HepG2 (cell line): Measurements from ENCODE around the gene TGIF1. TPM values are rescaled to one million over a fixed set of nuclear protein-coding genes. Genes with fewer than 3 reads are reported as not detected.

Experiments
- ATAC-seq: fragments of 200-7000 bp; cut with Tn5 transposase; 3 replicates; pipeline ENCODE4 v1.9.1; 2020; ENCODE audit warnings: mild to moderate bottlenecking, moderate library complexity
- BruUV-seq: library from RNA; stranded (reverse); fragments of 400-500 nt; replicated peaks from 2 replicates; lab custom pipeline; 2021; lab: Mats Ljungman, UMichigan
- CTCF ChIA-PET: fragments of 300-600 bp; formaldehyde crosslinking; extraction: SDS; loops from one replicate; lab custom pipeline; 2021; ENCODE audit warnings: low total read pairs, inconsistent platforms, low intra/inter-chr PET ratio; lab: Yijun Ruan, JAX
- POLR2A ChIA-PET: fragments of 350-600 bp; sonication (Branson Sonifier 250); formaldehyde crosslinking; loops from one replicate; lab custom pipeline; 2020; ENCODE audit warnings: antibody characterized with exemption, inconsistent platforms; lab: Yijun Ruan, JAX
- DNase-seq: peaks from one replicate; pipeline ENCODE4 v3.0.0-alpha.2; 2015; ENCODE audit warnings: low spot score
- FAIRE-seq: peaks from 3 replicates; lab custom pipeline; 2011; peaks lifted over from hg19 to GRCh38; lab: Jason Lieb, UNC
- H2AFZ ChIP-seq: one replicate; pipeline ENCODE4 v1.6.1; 2011; ENCODE audit warnings: low read length, inconsistent platforms
- H3K27ac ChIP-seq: fragments of 300-600 bp; 3 replicates; pipeline ENCODE4 v1.8.0; 2011; ENCODE audit warnings: mixed run types, mild to moderate bottlenecking, mixed read lengths, low read length, inconsistent platforms; ENCODE audit not compliant: insufficient read depth; ENCODE audit errors: extremely low read length
- H3K27me3 ChIP-seq, 2 experiments: fragments of 200-600 bp in 1 of 2; 2 replicates in 1 of 2; 3 replicates in 1 of 2; pipeline versions ENCODE4 v1.6.0 to v1.8.0; 2011; ENCODE audit warnings: low read length in 2 of 2, mild to moderate bottlenecking in 2 of 2, moderate library complexity in 2 of 2, inconsistent platforms in 1 of 2; ENCODE audit not compliant: insufficient read depth in 2 of 2, control insufficient read depth in 1 of 2
- H3K36me3 ChIP-seq, 2 experiments: fragments of 200-600 bp in 1 of 2; replicated peaks in 1 of 2; 2 replicates in 1 of 2; 3 replicates in 1 of 2; pipeline versions ENCODE4 v1.5.1 to v1.8.0; 2011; ENCODE audit warnings: low read length in 2 of 2, inconsistent platforms in 1 of 2; ENCODE audit not compliant: insufficient read depth in 2 of 2, control insufficient read depth in 1 of 2
- H3K4me1 ChIP-seq: 2 replicates; pipeline ENCODE4 v1.5.1; 2012; ENCODE audit warnings: low read length, inconsistent platforms; ENCODE audit not compliant: insufficient read depth
- H3K4me2 ChIP-seq: 2 replicates; pipeline ENCODE4 v1.6.0; 2011; ENCODE audit warnings: low read depth, low read length, inconsistent platforms
- H3K4me3 ChIP-seq, 3 experiments: fragments of 200-600 bp in 1 of 3; sonication (generic), shearing (Covaris generic) in 1 of 3; replicated peaks in 1 of 3; 2 replicates each; pipeline ENCODE4 v1.5.1; 2011 to 2016; ENCODE audit warnings: low read length in 3 of 3, inconsistent platforms in 2 of 3, low read depth in 2 of 3, mild to moderate bottlenecking in 2 of 3, control low read depth in 1 of 3, mixed read lengths in 1 of 3; ENCODE audit not compliant: insufficient read depth in 1 of 3
- H3K79me2 ChIP-seq: one replicate; pipeline ENCODE4 v1.6.1; 2011; ENCODE audit warnings: low read length, inconsistent platforms; ENCODE audit not compliant: insufficient read depth
- H3K9ac ChIP-seq: 2 replicates; pipeline ENCODE4 v1.6.0; 2011; ENCODE audit warnings: mild to moderate bottlenecking, low read depth, low read length, inconsistent platforms; ENCODE audit not compliant: insufficient read depth
- H3K9me3 ChIP-seq: 2 replicates; pipeline ENCODE4 v1.5.1; 2012; ENCODE audit warnings: mild to moderate bottlenecking, low read length
- H4K20me1 ChIP-seq: 2 replicates; pipeline ENCODE4 v1.6.0; 2011; ENCODE audit warnings: inconsistent platforms, mild to moderate bottlenecking, low read length, moderate library complexity; ENCODE audit not compliant: insufficient read depth
- ELF4 ChIP-seq: sonication (generic); formaldehyde crosslinking; IDR thresholded peaks from 2 replicates; pipeline ENCODE4 v1.5.0; 2020; ENCODE audit warnings: missing genetic modification reagents, mild to moderate bottlenecking, moderate library complexity, borderline replicate concordance
- NONO ChIP-seq, 2 experiments: fragments of 450-650 bp in 1 of 2; sonication (generic) in 1 of 2; formaldehyde crosslinking in 1 of 2; IDR thresholded peaks in 1 of 2; conservative IDR thresholded peaks in 1 of 2; 2 replicates each; pipeline versions ENCODE4 v1.6.1 to v1.8.0; 2017 to 2022; ENCODE audit warnings: mild to moderate bottlenecking in 1 of 2, missing genetic modification reagents in 1 of 2, moderate library complexity in 1 of 2
- RFX5 ChIP-seq: IDR thresholded peaks from 2 replicates; pipeline ENCODE4 v1.6.1; 2011; ENCODE audit warnings: low read depth, low read length, improper control_type of control experiment
- SOX13 ChIP-seq, 3 experiments: fragments of 450-650 bp in 1 of 3; sonication (generic) in 1 of 3; formaldehyde crosslinking in 1 of 3; IDR thresholded peaks in 2 of 3; conservative IDR thresholded peaks in 1 of 3; 2 replicates each; pipeline versions ENCODE4 v1.5.0 to v1.6.1; 2016 to 2020; ENCODE audit warnings: antibody characterized with exemption in 1 of 3, mild to moderate bottlenecking in 1 of 3, missing compliant biosample characterization in 1 of 3, missing genetic modification reagents in 1 of 3, moderate library complexity in 1 of 3
- SPEN ChIP-seq: sonication (generic); formaldehyde crosslinking; IDR thresholded peaks from 2 replicates; pipeline ENCODE4 v1.5.1; 2020; ENCODE audit warnings: low read depth, mild to moderate bottlenecking, missing genetic modification reagents
- SRSF9 ChIP-seq: fragments of 200-400 bp; formaldehyde crosslinking; IDR thresholded peaks from 2 replicates; pipeline ENCODE4 v1.6.1; 2018; ENCODE audit warnings: borderline replicate concordance, mild to moderate bottlenecking, low read depth, low read length; ENCODE audit not compliant: insufficient read depth, poor library complexity, severe bottlenecking
- TAF15 ChIP-seq: fragments of 200-400 bp; formaldehyde crosslinking; IDR thresholded peaks from one replicate; pipeline ENCODE4 v1.6.1; 2018; ENCODE audit warnings: mild to moderate bottlenecking, low read depth, low read length; ENCODE audit not compliant: poor library complexity, severe bottlenecking
- ZNF207 ChIP-seq: fragments of 450-650 bp; IDR thresholded peaks from 2 replicates; pipeline ENCODE4 v1.6.1; 2016; ENCODE audit warnings: antibody characterized with exemption, borderline replicate concordance
- ZNF230 ChIP-seq: sonication (generic); formaldehyde crosslinking; IDR thresholded peaks from 2 replicates; pipeline ENCODE4 v1.4.0; 2020; ENCODE audit warnings: mild to moderate bottlenecking, missing genetic modification reagents
- ZSCAN21 ChIP-seq: sonication (generic); formaldehyde crosslinking; IDR thresholded peaks from 2 replicates; pipeline ENCODE4 v1.8.0; 2022; ENCODE audit warnings: mild to moderate bottlenecking, missing genetic modification reagents, moderate library complexity, borderline replicate concordance
- WGBS: methylation state at CpG from one replicate; pipeline ENCODE4 v1.1.6; 2017; ENCODE audit warnings: low lambda C conversion rate; 5-methylcytosine and 5-hydroxymethylcytosine counted together
- in situ Hi-C: cut with HindIII; loops from 2 replicates; pipeline ENCODE4 v1.10.0; 2017; ENCODE audit warnings: low pct_unique_long_range_greater_than_20kb; ENCODE audit not compliant: extremely low pct_ligation_motif_present
- intact Hi-C: fragments of 100-400 bp; cut with micrococcal nuclease; formaldehyde crosslinking; loops from one replicate; pipeline ENCODE4 v1.10.0; 2022; ENCODE audit not compliant: unreplicated experiment
- polyA plus RNA-seq, 8 experiments: library from polyadenylated mRNA; depleted of rRNA in 3 of 8; stranded (reverse) in 7 of 8; unstranded in 1 of 8; fragments of >200 nt; fragmentation: Illumina TruSeq in 4 of 8; extraction: Trizol in 4 of 8; gene quantifications; 2 replicates each; pipeline versions ENCODE4 v1.2.1 to v1.2.3, GENCODE V29; 2011 to 2016; ENCODE audit warnings: low read depth in 4 of 8, missing spikeins in 1 of 8, mixed read lengths in 1 of 8; ENCODE audit not compliant: insufficient read depth in 1 of 8
- total RNA-seq, 5 experiments: library from RNA; depleted of rRNA; stranded (reverse); fragments of >200 nt; fragmentation: Illumina TruSeq; extraction: Trizol; gene quantifications; 2 replicates each; pipeline ENCODE4 v1.2.3, GENCODE V29; 2016; ENCODE audit warnings: low read depth in 1 of 5
- TF ChIP-seq, protein P1 (sequence below): sonication (generic); formaldehyde crosslinking; IDR thresholded peaks from 2 replicates; pipeline ENCODE4 v1.4.0; 2020; ENCODE audit warnings: mild to moderate bottlenecking, missing genetic modification reagents
- TF ChIP-seq, protein P2 (sequence below): IDR thresholded peaks from 2 replicates; pipeline ENCODE4 v1.6.1; 2016; ENCODE audit warnings: missing compliant biosample characterization, missing genetic modification reagents, borderline replicate concordance
- TF ChIP-seq, protein P3 (sequence below): sonication (generic); formaldehyde crosslinking; IDR thresholded peaks from 2 replicates; pipeline ENCODE4 v1.5.0; 2020; ENCODE audit warnings: missing genetic modification reagents

TGIF1 gene
- total and polyA plus RNA-seq, 2 of the 13 experiments (the other 11 are each of a cell fraction or from before 2014, with no cell fraction given), result 50.0 to 76.1 TPM

DNA sequence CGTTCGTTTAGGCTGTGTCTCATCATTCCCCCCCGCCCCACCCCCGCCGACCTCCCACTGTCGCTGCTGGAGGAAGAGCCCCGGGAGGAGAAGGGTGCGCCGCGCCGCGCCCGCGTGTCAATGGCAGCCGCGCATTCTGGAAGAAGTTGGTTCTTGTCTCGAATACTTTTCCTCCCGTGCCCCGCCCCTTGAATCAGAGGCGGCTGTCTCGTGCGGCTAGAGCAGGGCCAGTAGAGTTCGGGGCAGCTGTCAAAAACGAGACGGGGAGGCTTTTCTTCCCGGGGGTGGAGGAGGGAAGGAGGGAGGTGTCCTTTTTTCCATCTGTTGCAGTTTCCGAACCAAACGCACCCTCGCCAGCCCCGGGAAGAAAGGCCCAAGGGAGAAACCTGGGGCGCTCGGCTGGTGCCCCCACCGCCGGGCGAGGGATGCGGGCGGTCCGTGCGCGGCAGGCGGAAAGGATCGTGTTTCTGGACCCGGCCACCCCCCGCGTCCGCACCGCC is 410 bp upstream of the TGIF1 start:
- in situ Hi-C loops, result loop anchor here (5.0 to 25.0 kb wide), 5 partner anchors 143 to 387 kb away; no protein-coding TSS in a partner anchor
- H3K9me3 ChIP-seq, result no peaks in the 10 kb centered on the region
- BruUV-seq, result no TSS peak
- H2AFZ ChIP-seq, result no peak overlapping the region
- H3K27ac ChIP-seq, result peak overlapping the region; percentile 88
- ChIA-PET CTCF (no interaction called here), POLR2A (interaction anchor here (0.7 to 3.1 kb wide), 10 partner anchors 9 to 216 kb away, joined by 3 to 31 read pairs (median 6); no protein-coding TSS in a partner anchor)
- peaks cover 19% of the 10 kb centered on the region for H3K4me1 ChIP-seq
- no peaks in the 10 kb centered on the region for H3K36me3 ChIP-seq
- H3K4me2 ChIP-seq, result peak overlapping the region; percentile 99
- WGBS, result 0% methylated on average over 16 of the region's 47 CpGs
- peak overlapping the region; percentile 80 to 93 (median 93) for H3K4me3 ChIP-seq
- H3K79me2 ChIP-seq, result peaks cover 56% of the 10 kb centered on the region
- intact Hi-C loops, result loop anchor here (2.0 kb wide), 2 partner anchors 145 to 215 kb away; no protein-coding TSS in a partner anchor
- FAIRE-seq (no peak), ATAC-seq (peak; percentile 10), DNase-seq (no peak)
- peak overlapping the region; percentile 96 for H3K9ac ChIP-seq
- no peaks in the 10 kb centered on the region; a peak in 1 of 5 replicates for H3K27me3 ChIP-seq
- peaks cover 4% of the 10 kb centered on the region for H4K20me1 ChIP-seq
- no peak for TF ChIP-seq TAF15
- TF ChIP-seq SRSF9, result no peak
- no peak for TF ChIP-seq NONO (IDR thresholded peaks at IDR 0.05)
- TF ChIP-seq NONO (CRISPR knock-in tag; conservative IDR thresholded peaks at IDR 0.05), result no peak
- TF ChIP-seq, protein P1, sequence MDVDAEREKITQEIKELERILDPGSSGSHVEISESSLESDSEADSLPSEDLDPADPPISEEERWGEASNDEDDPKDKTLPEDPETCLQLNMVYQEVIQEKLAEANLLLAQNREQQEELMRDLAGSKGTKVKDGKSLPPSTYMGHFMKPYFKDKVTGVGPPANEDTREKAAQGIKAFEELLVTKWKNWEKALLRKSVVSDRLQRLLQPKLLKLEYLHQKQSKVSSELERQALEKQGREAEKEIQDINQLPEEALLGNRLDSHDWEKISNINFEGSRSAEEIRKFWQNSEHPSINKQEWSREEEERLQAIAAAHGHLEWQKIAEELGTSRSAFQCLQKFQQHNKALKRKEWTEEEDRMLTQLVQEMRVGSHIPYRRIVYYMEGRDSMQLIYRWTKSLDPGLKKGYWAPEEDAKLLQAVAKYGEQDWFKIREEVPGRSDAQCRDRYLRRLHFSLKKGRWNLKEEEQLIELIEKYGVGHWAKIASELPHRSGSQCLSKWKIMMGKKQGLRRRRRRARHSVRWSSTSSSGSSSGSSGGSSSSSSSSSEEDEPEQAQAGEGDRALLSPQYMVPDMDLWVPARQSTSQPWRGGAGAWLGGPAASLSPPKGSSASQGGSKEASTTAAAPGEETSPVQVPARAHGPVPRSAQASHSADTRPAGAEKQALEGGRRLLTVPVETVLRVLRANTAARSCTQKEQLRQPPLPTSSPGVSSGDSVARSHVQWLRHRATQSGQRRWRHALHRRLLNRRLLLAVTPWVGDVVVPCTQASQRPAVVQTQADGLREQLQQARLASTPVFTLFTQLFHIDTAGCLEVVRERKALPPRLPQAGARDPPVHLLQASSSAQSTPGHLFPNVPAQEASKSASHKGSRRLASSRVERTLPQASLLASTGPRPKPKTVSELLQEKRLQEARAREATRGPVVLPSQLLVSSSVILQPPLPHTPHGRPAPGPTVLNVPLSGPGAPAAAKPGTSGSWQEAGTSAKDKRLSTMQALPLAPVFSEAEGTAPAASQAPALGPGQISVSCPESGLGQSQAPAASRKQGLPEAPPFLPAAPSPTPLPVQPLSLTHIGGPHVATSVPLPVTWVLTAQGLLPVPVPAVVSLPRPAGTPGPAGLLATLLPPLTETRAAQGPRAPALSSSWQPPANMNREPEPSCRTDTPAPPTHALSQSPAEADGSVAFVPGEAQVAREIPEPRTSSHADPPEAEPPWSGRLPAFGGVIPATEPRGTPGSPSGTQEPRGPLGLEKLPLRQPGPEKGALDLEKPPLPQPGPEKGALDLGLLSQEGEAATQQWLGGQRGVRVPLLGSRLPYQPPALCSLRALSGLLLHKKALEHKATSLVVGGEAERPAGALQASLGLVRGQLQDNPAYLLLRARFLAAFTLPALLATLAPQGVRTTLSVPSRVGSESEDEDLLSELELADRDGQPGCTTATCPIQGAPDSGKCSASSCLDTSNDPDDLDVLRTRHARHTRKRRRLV (CRISPR knock-in tag), result no peak
- no peak for TF ChIP-seq ZNF207
- TF ChIP-seq SOX13 (IDR thresholded peaks at IDR 0.05), result no peak
- peak in 1 of 2 experiments; percentile 18; a peak in 1 of 4 replicates for TF ChIP-seq SOX13 (CRISPR knock-in tag; conservative IDR thresholded peaks at IDR 0.05 in 1 of 2, IDR thresholded peaks at IDR 0.05 in 1 of 2)
- TF ChIP-seq ELF4 (CRISPR knock-in tag), result no peak
- no peak for TF ChIP-seq RFX5
- TF ChIP-seq, protein P2, sequence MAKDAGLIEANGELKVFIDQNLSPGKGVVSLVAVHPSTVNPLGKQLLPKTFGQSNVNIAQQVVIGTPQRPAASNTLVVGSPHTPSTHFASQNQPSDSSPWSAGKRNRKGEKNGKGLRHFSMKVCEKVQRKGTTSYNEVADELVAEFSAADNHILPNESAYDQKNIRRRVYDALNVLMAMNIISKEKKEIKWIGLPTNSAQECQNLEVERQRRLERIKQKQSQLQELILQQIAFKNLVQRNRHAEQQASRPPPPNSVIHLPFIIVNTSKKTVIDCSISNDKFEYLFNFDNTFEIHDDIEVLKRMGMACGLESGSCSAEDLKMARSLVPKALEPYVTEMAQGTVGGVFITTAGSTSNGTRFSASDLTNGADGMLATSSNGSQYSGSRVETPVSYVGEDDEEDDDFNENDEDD (CRISPR knock-in tag), result 0 out of 2 replicates have a peak, but pooled peaks have one; percentile 4
- TF ChIP-seq SPEN (CRISPR knock-in tag), result no peak
- TF ChIP-seq, protein P3, sequence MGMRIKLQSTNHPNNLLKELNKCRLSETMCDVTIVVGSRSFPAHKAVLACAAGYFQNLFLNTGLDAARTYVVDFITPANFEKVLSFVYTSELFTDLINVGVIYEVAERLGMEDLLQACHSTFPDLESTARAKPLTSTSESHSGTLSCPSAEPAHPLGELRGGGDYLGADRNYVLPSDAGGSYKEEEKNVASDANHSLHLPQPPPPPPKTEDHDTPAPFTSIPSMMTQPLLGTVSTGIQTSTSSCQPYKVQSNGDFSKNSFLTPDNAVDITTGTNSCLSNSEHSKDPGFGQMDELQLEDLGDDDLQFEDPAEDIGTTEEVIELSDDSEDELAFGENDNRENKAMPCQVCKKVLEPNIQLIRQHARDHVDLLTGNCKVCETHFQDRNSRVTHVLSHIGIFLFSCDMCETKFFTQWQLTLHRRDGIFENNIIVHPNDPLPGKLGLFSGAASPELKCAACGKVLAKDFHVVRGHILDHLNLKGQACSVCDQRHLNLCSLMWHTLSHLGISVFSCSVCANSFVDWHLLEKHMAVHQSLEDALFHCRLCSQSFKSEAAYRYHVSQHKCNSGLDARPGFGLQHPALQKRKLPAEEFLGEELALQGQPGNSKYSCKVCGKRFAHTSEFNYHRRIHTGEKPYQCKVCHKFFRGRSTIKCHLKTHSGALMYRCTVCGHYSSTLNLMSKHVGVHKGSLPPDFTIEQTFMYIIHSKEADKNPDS (CRISPR knock-in tag), result peak; percentile 32; the same call in 1 of the 2 replicates
- TF ChIP-seq ZSCAN21, result 0 out of 2 replicates have a peak, but pooled peaks have one; percentile 13
- TF ChIP-seq ZNF230 (CRISPR knock-in tag), result no peak
